GM19239 (cell line): ENCODE data around the gene MFRP.

Experiments used
- DNase-seq: peaks from one replicate; pipeline ENCODE4 v3.0.0; 2011; ENCODE audit warnings: low spot score; ENCODE audit not compliant: insufficient read length
- FAIRE-seq: peaks from 2 replicates; lab custom pipeline; 2011; peaks lifted over from hg19 to GRCh38; lab: Jason Lieb, UNC

The MFRP gene

DNA sequence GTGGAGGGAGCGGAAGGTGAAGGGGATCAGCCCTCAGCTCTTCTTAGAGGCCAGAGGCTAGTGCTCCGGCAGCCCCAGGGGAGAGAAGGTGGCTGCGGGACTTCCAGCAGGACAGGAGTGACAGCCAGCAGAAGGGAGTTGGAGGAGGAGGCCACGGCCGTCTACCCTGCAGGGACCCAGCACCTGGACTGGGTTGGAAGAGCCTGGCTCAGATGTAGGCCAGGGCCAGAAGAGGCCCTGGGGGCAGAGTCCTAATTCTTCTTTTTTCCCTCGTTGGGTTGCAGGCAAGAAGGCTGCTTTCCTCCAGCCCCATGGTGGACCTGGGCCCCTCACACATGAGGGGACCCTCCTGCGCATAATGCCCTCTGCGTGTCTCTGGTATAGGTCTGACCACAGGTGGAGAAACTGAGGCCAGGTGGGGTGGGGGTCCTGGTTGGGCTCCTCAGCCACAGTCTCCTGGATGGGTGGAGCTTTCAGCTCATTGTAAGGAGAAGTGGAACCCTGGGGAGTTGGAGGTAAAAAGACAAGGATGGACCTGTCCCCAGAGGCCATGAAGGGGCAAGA, 27.3 kb downstream of the MFRP start:
- DNase-seq = no peak
- no peak for FAIRE-seq

DNA sequence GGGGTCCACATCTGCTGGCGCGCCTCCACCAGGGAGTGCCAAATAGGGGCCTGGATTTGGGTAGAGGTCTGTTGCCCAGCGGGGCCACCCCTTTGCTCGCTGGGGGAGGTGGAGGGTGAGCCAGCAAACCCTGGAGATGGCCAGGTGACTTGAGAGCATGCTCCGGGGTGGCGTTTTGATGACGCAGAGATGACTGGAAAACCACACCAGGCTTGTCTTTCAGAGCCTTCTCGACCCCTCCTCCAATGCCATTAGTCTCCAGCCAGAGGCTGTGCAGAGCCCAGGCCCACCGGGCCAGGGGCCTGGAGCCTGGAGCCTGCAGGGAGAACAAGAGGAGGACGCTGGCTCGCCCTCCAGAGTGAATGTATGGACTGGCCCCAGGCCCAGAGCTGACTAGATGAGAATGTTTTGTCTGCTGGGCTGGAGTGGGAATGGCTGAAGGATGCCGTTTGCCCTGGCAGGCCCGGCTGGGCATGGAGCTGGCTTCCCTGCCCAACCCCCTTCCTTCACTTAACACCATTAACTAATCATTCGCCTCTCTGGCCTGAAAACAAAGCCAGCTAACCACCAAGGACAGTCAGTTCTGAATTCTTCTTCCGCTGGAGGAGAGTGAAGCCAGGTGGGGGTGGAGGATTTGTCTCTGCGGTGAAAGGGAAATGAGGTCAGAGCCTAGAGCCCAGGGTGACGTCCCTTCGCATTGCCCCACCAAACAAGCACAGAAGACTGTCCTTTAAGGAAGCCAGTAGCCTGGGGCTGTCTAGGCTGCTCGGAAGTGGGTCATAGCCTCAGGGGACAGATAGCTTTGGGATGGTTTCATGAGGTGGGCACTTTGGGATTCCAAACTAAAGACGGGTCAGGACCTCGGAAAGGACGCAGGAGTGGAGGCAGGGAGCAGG, 28.0 kb downstream of the MFRP start:
- DNase-seq = no peak
- FAIRE-seq = no peak

DNA sequence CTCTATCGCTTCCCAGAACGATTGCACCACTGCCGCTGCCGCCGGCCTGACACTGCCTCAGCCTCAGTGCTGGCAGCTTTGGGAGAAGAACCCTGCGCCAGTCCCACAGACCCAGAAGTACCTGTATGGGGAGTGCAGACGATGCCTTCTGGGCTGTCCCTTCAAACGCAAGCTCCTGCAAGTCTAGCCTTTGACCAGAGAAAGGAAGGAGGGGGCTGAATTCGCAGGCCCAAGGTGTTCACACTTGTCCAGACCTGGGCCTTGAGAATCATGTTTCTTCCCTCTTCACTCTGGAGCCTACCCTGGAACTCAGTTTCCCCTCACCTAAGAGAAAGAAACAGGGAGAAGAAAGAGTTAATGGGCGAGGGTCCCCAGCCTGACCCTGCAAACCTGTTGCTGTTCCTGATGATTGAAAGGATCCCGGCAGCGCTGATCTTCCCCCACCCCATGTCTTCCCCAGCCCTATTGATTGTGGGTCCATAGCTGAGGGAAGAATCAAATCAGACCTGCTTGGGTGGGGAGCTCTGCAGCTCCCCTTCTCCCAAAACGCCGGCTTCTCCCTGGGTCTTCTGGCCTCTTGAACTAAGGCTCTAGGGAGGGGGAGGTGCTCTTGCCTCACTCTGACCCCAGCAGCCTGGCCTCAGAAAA, 28.8 kb downstream of the MFRP start:
- no peak for FAIRE-seq
- DNase-seq = no peak

DNA sequence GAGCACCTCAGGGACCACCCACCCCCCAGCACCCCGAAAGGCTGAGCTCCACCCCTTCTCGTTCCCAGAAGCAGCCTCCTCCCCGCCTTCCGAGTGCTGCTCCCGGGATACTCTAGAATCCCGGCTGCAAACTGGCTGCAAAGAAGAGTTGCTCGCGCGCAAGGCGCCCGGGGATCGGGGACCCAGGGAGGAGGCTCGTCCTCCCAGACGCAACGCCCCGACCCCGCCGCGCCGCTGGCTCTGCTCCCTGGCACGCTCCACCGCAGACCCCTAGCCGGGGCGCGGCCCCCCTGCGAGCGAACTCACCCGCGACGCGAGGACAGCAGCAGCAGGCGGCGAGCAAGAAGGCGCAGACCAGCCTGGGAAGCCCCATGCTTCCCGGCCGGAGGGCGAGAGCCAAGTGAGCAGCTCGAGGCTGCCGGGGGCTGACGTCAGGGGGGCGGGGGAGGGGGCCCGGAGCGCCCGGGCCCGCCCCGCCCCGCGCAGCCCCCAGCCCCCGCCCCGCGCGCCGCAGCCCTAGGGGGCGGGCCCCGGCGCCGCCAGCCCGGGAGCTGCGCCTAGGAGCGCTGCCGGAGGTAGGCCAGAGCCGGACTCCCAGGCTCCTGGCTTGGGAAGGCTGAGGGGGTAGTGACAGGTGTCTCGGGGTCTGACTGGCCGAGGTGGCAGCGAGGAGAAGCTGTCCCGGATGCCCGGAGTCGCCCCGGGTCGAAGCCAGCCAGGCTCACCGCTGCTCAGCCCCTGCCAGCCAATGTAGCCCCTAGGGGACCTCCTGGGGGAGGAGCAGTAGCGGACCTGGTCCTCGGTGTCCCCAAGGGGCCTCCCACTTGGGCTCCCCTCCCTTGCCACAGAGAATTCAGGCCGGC, 29.5 kb downstream of the MFRP start, which contains the start of gene MCAM:
TSS of gene MCAM (minus strand) at position 402 of the 863 bp plus-strand sequence. CDS start at position 373, 29 bp downstream.
- FAIRE-seq (no peak), DNase-seq (no peak)

DNA sequence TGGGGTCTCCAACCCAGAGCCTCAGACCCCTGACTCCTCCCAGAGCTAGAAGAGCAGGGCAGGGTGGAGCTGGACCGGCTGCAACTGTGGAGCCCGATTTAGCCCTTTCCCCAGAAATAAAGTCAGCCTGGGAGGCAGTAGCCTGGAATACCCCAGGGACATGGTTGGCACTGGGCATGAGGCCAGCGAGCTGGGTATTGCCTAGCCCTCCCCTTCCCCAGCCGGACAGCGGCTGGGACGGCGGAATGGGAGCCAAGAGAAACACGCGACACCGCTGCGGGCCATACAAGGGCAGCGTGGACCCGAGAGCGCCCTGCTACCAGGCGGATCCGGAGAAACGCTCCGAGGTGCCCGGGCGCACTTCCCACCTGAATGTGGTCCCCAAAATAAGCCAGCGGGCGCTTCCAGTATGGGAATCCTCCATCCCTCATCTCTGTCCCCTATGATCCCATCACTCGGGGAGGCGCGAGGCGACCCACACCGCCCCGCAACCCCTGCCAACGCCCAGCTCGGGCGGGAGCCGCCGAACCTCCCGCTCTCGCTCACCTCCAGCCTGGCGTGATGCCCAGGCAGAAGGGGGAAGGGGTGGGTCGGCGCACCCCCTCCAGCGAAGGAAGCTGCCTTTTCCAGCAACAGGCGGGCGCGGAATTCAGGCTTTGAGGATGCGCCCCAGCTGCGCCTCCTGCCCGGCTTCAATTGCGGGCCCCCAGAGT, 30.3 kb downstream of the MFRP start:
- DNase-seq (no peak), FAIRE-seq (no peak)

DNA sequence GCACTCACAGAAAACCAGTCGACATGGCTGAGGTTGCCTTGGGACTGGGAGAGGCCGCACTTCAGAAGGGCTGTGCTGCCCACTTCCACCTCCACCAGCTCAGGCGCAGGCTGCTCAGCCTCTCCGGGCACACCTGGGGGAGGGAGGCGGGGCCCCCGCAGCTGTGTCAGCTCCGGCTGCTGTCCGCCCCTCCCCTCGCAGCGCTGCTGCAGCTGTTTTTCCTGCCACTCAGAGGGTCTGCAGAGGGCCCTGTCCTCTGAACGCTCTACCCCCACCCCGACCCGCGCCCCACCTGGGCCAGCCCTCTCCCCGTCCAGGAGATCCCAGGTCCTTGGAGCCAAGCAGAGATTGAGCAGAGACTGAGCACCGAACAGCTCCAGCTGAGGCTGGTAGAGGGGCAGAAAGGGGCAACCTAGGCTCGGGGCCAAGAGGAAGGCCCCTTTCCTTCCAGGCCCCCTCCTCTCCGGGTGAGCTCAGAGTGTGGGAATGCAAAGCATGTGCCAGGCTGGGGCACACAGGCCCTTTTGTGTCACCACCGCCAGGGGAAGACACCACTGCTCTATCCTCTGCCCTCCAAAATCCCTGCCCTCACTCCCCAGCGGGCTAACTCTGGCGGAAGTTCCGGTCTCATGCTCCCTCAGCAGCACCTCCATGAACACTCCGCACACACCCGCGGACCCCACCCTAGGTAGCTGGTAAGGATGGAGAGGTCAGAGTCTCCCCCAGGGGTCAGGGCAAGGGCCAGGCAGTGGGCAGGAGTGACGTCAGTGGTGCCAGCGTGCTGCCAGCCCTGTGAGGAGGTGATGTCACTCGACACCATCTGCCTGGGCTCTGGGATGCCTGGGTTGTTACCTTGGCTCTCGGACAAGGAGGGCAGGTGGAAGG, 31.1 kb downstream of the MFRP start:
- FAIRE-seq = no peak
- DNase-seq = peak; percentile 75

DNA sequence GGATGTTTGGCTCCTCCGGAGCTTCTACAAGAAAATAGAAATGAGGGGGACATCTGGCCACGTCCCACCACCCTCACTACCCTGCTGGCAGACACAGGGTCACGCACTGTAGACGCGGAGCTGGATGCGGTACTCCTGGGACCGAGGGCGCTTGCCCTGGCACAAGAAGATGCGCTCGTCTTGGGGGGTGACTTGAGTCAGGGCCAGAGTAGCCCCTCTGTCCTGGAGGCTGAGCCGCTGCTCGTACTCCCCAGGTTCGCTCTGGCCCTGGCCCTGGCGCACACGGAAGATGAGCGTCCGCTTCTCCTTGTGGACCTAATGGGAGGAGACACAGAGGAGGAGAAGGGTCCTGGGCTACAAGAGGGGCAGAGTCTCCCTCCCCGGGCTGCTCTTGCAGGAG, 31.8 kb downstream of the MFRP start:
- no peak for FAIRE-seq
- DNase-seq = no peak

DNA sequence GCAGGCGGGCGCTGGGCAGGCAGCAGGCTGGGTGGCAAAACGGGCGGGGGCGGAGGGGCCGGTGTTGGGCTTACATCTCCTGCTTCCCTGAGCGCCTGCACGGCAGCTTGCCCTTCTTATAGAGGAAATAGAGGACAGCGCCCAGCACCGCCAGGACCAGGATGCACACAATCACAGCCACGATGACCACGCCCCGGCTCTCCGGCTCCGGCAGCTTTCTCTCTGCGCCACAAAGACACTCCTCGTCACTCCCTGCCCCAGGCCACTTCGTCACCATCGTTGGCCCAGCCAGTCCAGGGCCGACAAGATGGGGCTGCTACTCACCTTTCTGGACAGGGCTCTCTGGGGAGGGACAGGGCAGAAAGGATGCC, 35.8 kb downstream of the MFRP start:
- DNase-seq = no peak
- FAIRE-seq = no peak

DNA sequence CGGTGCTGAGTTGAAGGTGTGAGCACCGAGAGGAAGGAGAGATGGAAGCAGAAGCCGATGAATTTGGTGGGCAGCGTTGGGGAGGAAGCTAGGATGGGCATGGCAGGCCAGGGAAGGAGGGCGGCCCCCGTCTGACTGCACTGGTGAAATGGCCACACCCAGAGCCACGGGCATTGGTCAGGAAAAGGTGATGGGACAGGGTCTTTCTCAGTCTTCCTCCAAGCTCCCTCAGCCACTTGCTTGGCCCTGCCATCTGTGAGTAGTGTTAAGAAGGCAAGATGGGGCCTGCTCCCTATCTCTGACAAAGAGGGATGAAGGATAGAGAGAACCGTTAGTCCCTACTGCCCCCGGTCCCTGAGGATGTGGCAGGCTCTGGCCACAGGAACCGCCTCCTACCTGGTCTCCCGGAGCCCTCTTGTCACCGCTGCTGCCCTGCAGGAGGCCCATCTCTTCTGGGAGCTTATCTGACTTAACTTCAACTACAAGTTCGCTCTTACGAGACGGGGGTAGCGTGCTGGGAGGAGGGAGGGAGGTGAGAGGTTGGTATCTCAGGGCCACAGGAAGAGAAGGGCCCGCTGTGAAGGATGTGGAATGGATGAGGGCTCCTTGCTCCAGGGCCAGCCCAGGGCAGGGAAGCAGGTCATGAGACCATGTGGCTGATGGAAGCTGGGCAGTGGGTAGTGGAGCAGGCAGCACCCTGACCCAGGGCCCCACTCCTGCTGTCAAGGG, 36.4 kb downstream of the MFRP start:
- DNase-seq (no peak), FAIRE-seq (no peak)

DNA sequence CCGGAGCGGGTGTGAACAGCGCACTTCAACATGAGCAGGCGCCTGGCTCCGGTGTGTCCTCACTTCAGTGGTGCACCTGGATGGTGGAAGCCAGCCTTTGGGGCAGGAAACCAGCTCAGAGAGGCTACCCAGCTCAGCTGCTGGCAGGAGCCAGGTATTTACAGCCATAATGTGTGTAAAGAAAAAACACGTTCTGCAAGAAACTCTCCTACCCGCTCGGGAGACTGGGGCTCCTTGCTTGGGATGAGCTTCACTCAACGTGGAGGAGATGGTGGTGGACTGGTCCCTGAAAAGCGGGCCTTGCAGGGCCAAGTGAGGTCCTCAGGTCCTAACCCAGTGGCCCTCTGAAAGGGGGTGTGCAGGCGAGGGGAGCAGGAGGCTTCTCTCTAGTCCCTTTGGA, 37.1 kb downstream of the MFRP start:
- FAIRE-seq = no peak
- DNase-seq = no peak

DNA sequence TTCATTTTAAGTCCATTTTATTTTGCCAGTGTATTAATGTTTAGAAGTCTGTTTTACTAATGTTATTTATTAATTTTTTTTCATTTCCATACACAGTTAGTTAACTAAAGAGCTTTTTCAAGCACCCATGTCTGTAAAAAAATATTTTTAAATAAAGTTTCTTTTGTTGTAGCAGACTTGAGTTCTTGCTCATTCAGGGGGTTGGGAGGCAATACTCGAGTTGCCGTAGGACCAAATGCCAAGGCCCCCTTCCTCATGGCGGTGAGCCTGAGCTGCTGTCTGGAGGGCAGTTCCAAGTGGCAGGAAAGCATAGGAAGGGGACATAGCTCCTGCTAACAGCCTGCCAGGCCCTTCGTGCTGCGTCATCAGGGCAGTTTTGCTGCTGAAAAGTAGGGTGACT, 38.5 kb downstream of the MFRP start:
- FAIRE-seq = no peak

DNA sequence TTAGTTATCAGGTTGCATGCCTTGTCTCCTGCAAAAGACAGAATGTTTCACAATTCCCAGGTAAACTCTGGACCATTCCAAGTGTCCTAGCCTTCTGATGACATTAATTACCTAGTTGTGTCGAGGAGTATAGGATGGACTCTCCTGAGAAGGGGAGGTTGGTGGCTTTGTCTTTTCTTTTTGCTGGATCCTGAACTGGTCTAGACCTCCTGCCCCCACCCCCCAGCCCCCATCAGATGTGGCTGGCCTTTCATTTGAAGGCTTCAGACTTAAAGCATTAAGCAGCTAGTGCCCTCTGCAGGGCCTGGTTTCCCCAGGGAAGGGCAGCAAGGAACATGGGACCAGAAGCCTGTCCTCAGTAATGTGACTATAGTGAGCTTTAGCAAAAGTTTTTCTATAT, 39.3 kb downstream of the MFRP start:
- FAIRE-seq (no peak), DNase-seq (no peak)

More for the DNA sequence above, 38.5 kb downstream of the MFRP start:
- DNase-seq = no peak

DNA sequence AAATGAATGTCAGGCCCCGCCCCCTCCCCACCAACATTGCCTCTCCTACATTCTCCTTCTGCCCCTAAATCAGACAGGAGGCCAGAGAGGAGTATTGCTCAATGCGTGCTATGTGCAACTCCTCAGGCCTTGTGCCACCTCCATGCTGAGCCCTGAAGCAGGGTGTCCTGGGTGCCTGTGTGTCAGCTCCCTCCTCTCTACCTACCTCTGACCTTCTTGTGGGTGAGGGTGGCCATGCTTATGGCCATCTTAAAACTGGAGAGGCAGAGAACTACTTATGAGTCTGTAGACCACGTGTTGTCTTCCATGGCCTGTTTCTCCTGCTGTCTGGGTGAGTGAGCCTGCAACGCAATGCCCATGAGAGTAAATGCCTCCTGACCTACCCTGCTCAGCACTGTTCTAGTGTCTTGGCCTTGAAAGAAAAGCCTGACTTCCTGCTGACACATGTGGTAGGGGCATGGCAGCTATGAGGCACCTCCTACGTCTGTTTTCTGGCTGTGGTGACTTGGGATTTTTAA, 40.1 kb downstream of the MFRP start:
- DNase-seq (no peak), FAIRE-seq (no peak)

DNA sequence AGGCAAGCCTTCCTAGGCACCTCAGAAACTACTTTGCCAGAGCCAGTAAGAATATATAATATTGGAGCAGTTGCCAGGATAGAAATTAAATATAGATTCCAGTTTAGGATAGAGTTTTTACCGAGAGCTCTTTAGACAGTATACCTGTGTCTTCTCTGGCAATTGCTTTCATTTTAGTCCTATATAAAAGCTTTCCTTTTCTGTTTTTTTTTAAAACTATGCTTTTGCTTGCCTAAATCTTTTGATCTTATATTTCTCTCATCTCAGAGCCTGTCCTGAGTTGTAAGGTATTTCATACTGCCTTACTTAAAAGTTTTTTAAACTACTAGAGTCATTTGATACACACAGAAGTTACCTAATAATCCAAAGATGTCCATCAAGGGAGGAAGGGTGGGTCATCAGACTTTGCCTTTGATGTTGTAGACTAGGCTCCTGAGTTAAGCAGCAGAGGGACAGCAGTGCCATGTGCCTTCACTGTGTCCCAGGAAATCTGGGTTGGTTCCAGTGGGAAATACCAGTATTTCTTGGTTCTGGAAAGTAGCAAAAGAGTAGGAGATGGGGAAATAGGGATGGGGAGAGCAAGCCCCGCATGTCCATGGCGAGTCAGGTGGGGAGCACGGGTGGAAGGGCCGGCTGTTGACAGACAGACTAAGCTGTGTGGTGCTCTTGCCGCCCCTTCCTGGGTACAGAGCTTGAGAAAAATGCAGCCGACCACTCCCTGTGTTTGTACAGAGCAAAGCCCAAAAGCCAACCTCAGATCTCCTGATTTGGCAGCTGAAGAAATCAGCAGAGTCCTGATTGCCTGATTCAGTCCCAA, 40.7 kb downstream of the MFRP start:
- DNase-seq (no peak), FAIRE-seq (no peak)

DNA sequence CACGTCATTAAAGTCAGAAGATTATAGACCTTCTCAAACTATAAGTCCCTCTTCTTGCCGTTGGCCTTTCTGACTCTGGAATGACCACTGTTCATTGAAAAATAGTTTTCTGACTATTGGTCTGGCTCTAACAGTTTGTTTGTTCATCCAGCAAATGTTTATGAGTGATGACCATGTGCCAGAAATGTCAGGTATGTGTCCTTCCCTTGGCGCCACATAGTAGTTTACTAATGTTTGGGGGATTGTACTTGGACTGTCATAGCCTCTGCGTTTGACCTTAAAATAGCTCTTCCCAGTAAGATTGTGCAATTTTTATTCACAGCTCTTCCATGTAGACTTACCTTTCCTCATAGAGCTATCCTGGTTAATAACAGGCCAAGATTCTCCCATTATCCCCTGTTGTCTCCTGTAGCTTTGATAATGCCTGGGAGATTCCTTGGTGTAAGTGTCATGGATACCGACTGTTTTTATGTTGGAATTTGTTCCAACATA, 43.2 kb downstream of the MFRP start:
- FAIRE-seq = no peak
- no peak for DNase-seq

DNA sequence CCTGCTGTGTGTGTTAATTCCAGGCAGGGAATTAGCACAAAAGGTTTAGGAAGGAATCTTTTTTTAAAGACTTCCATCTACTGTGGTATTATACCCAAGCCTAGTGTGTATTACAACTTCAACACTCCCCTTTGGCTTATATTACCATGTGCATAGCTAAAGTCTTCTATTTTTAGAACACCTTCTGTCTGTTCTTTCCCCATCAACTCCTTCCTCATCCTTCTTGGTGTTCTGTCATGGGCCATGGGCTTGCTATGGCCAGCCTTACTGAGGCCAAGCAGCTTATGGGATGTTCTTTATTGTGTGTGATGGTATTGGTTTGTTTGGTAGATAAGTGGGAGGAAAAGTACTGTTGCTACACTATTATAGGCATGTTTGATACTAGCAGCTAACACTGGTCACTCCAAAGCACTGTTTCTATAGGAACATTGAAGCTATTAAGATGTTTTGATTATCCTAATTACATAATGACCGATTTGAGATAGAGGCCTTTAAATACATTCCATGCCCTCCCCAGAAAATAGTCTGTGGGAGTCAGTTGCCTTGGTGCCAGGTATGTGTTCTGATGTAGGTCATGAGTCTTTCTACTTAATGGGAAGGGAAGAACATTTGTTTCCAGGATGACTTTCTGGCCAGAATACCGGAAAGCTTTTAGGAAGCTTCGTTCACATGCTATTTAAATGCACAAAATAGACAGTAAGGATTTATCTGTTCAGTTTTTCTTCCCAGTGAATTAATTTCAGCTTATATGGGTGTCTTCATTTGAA, 46.1 kb downstream of the MFRP start:
- DNase-seq (no peak), FAIRE-seq (no peak)
